H1 (cell line): ENCODE results near the gene RAB31. TPM values are rescaled to one million over a fixed set of nuclear protein-coding genes. Genes with fewer than 3 reads are reported as not detected.

Source experiments
- CTCF ChIA-PET: fragments of 300-600 bp; sonication (Branson Sonifier 250); formaldehyde crosslinking; loops from one replicate; lab custom pipeline; 2021; ENCODE audit not compliant: partially characterized antibody; lab: Charles Lee
- POLR2A ChIA-PET: fragments of 300-600 bp; sonication (Branson Sonifier 250); formaldehyde crosslinking; loops from one replicate; lab custom pipeline; 2021; ENCODE audit warnings: inconsistent platforms; ENCODE audit not compliant: partially characterized antibody; lab: Charles Lee
- DNase-seq, 2 experiments: peaks; one replicate each; pipeline versions ENCODE4 v3.0.0 to v3.0.0-alpha.2; 2010 to 2022; ENCODE audit warnings: low spot score in 2 of 2, low read depth in 1 of 2, mixed read lengths in 1 of 2
- FAIRE-seq: peaks from 2 replicates; lab custom pipeline; 2011; peaks lifted over from hg19 to GRCh38; lab: Jason Lieb, UNC
- H2AFZ ChIP-seq: 2 replicates; pipeline ENCODE4 v1.8.1; 2012; ENCODE audit warnings: low read length, inconsistent platforms
- H2AK5ac ChIP-seq: 2 replicates; pipeline ENCODE4 v1.6.1; 2013; ENCODE audit warnings: low read depth, low read length
- H2BK120ac ChIP-seq: replicated peaks from 2 replicates; pipeline ENCODE3; 2013; ENCODE audit warnings: low read depth, low read length, inconsistent platforms
- H2BK12ac ChIP-seq: 2 replicates; pipeline ENCODE4 v1.6.1; 2013; ENCODE audit warnings: low read depth, low read length
- H2BK15ac ChIP-seq: 2 replicates; pipeline ENCODE4 v1.6.1; 2013; ENCODE audit warnings: low read length
- H2BK20ac ChIP-seq: 2 replicates; pipeline ENCODE4 v1.6.1; 2013; ENCODE audit warnings: low read length
- H2BK5ac ChIP-seq: 2 replicates; pipeline ENCODE4 v1.6.1; 2013; ENCODE audit warnings: low read depth, low read length
- H3K14ac ChIP-seq: 2 replicates; pipeline ENCODE4 v1.6.1; 2013; ENCODE audit warnings: inconsistent platforms; ENCODE audit not compliant: insufficient read length
- H3K18ac ChIP-seq: 2 replicates; pipeline ENCODE4 v1.6.1; 2013; ENCODE audit warnings: low read length; ENCODE audit errors: extremely low read depth
- H3K23ac ChIP-seq: 2 replicates; pipeline ENCODE4 v1.6.1; 2013; ENCODE audit warnings: inconsistent platforms; ENCODE audit not compliant: insufficient read length
- H3K23me2 ChIP-seq: 2 replicates; pipeline ENCODE4 v1.6.1; 2013; ENCODE audit warnings: low read depth, low read length
- H3K27ac ChIP-seq: 2 replicates; pipeline ENCODE4 v1.6.1; 2011; ENCODE audit warnings: low read depth, low read length, inconsistent platforms
- H3K27me3 ChIP-seq, 4 experiments: replicated peaks in 1 of 4; 1 replicate in 1 of 4; 2 replicates in 3 of 4; pipeline versions ENCODE4 v1.6.1 to v1.8.1; 2011 to 2013; ENCODE audit warnings: low read length in 3 of 4, mild to moderate bottlenecking in 3 of 4, inconsistent platforms in 2 of 4, mixed read lengths in 2 of 4, moderate library complexity in 1 of 4; ENCODE audit not compliant: control insufficient read depth in 3 of 4, insufficient read depth in 3 of 4; ENCODE audit errors: extremely low read depth in 1 of 4
- H3K36me3 ChIP-seq, 4 experiments: 2 replicates each; pipeline versions ENCODE4 v1.6.1 to v1.8.1; 2011 to 2013; ENCODE audit warnings: mild to moderate bottlenecking in 4 of 4, low read length in 3 of 4, moderate library complexity in 2 of 4, control low read depth in 1 of 4, inconsistent platforms in 1 of 4; ENCODE audit not compliant: insufficient read depth in 4 of 4, control insufficient read depth in 2 of 4
- H3K4ac ChIP-seq: replicated peaks from 2 replicates; pipeline ENCODE3; 2013; ENCODE audit warnings: low read length, low read depth, mixed read lengths, inconsistent platforms; ENCODE audit not compliant: insufficient read length
- H3K4me1 ChIP-seq, 4 experiments: replicated peaks in 1 of 4; 1 replicate in 1 of 4; 2 replicates in 3 of 4; pipeline versions ENCODE4 v1.6.1 to v1.8.1; 2011 to 2013; ENCODE audit warnings: low read length in 3 of 4, inconsistent platforms in 2 of 4, mixed read lengths in 1 of 4; ENCODE audit not compliant: insufficient read depth in 4 of 4, control insufficient read depth in 3 of 4
- H3K4me2 ChIP-seq, 2 experiments: 2 replicates each; pipeline versions ENCODE4 v1.6.1 to v1.8.1; 2011 to 2013; ENCODE audit warnings: low read depth in 2 of 2, low read length in 2 of 2, control low read depth in 1 of 2, inconsistent platforms in 1 of 2, mild to moderate bottlenecking in 1 of 2; ENCODE audit not compliant: insufficient read depth in 1 of 2
- H3K4me3 ChIP-seq, 4 experiments: fragments of 200-600, 300-600 bp in 1 of 4; sonication (generic), shearing (Covaris generic), sonication (Bioruptor Twin) in 1 of 4; 2 replicates each; pipeline versions ENCODE4 v1.5.1 to v1.8.1; 2011 to 2016; ENCODE audit warnings: low read length in 4 of 4, low read depth in 3 of 4, control low read depth in 2 of 4, inconsistent platforms in 2 of 4, mild to moderate bottlenecking in 2 of 4, mixed read lengths in 1 of 4, moderate library complexity in 1 of 4; ENCODE audit not compliant: insufficient read depth in 2 of 4; ENCODE audit errors: extremely low read depth in 1 of 4
- H3K56ac ChIP-seq: replicated peaks from 2 replicates; pipeline ENCODE3; 2013; ENCODE audit warnings: low read depth, mild to moderate bottlenecking, mixed read lengths, low read length, inconsistent platforms; ENCODE audit not compliant: insufficient read length
- H3K79me1 ChIP-seq: 2 replicates; pipeline ENCODE4 v1.6.1; 2013; ENCODE audit warnings: low read depth, low read length, control low read depth
- H3K79me2 ChIP-seq, 2 experiments: 2 replicates each; pipeline versions ENCODE4 v1.6.1 to v1.8.1; 2012 to 2013; ENCODE audit warnings: low read length in 2 of 2, mild to moderate bottlenecking in 2 of 2, inconsistent platforms in 1 of 2; ENCODE audit not compliant: insufficient read depth in 2 of 2, control insufficient read depth in 1 of 2
- H3K9ac ChIP-seq, 4 experiments: replicated peaks in 1 of 4; 1 replicate in 1 of 4; 2 replicates in 3 of 4; pipeline versions ENCODE4 v1.6.1 to v1.8.1; 2011 to 2013; ENCODE audit warnings: low read depth in 3 of 4, low read length in 3 of 4, control low read depth in 2 of 4, mild to moderate bottlenecking in 2 of 4, moderate library complexity in 2 of 4, inconsistent platforms in 1 of 4; ENCODE audit errors: extremely low read depth in 1 of 4
- H3K9me3 ChIP-seq, 2 experiments: 2 replicates each; pipeline versions ENCODE4 v1.6.1 to v1.8.1; 2012 to 2013; ENCODE audit warnings: mild to moderate bottlenecking in 2 of 2, moderate library complexity in 2 of 2, control low read depth in 1 of 2, inconsistent platforms in 1 of 2, low read depth in 1 of 2, low read length in 1 of 2, mixed read lengths in 1 of 2; ENCODE audit not compliant: insufficient read depth in 2 of 2
- H4K20me1 ChIP-seq, 2 experiments: replicated peaks in 1 of 2; 2 replicates each; pipeline versions ENCODE3 to v1.8.1; 2011 to 2013; ENCODE audit warnings: inconsistent platforms in 2 of 2, low read length in 2 of 2, mild to moderate bottlenecking in 1 of 2; ENCODE audit not compliant: insufficient read depth in 2 of 2, control insufficient read depth in 1 of 2
- H4K5ac ChIP-seq: 2 replicates; pipeline ENCODE4 v1.6.1; 2013; ENCODE audit warnings: low read length, low read depth, mixed read lengths, inconsistent platforms; ENCODE audit not compliant: insufficient read length
- H4K8ac ChIP-seq: 2 replicates; pipeline ENCODE4 v1.8.0; 2013; ENCODE audit warnings: mild to moderate bottlenecking, moderate library complexity, low read length, inconsistent platforms; ENCODE audit not compliant: insufficient read depth; ENCODE audit errors: extremely low read depth
- H4K91ac ChIP-seq: replicated peaks from 2 replicates; pipeline ENCODE3; 2013; ENCODE audit warnings: low read length, mixed read lengths, inconsistent platforms; ENCODE audit not compliant: insufficient read length
- CBX5 ChIP-seq: fragments of 300-800, 300-1000 bp; sonication (generic); IDR thresholded peaks from 2 replicates; pipeline ENCODE4 v1.7.1; 2016; ENCODE audit warnings: antibody characterized with exemption, low read length, low read depth
- CEBPB ChIP-seq: IDR thresholded peaks from 2 replicates; pipeline ENCODE4 v1.6.1; 2012; ENCODE audit warnings: low read depth, low read length
- CREB1 ChIP-seq: IDR thresholded peaks from 2 replicates; pipeline ENCODE4 v1.6.1; 2012; ENCODE audit warnings: inconsistent platforms
- JUN ChIP-seq: IDR thresholded peaks from 2 replicates; pipeline ENCODE4 v1.6.1; 2011; ENCODE audit warnings: low read depth, mild to moderate bottlenecking, improper control_type of control experiment, low read length
- SRF ChIP-seq: IDR thresholded peaks from 2 replicates; pipeline ENCODE4 v1.6.1; 2011; ENCODE audit warnings: mild to moderate bottlenecking, low read depth, low read length, moderate library complexity
- TCF12 ChIP-seq: IDR thresholded peaks from 2 replicates; pipeline ENCODE4 v1.6.1; 2011; ENCODE audit warnings: low read depth, mild to moderate bottlenecking, low read length
- USF2 ChIP-seq: IDR thresholded peaks from 2 replicates; pipeline ENCODE4 v1.6.1; 2011; ENCODE audit warnings: low read length, improper control_type of control experiment
- WGBS, 2 experiments: shearing (Covaris generic) in 1 of 2; methylation state at CpG; one replicate each; pipeline versions ENCODE4 v1.1.6 to v1.1.7; 2013 to 2015; ENCODE audit warnings: low lambda C conversion rate in 2 of 2, mixed read lengths in 2 of 2, inconsistent platforms in 1 of 2, low coverage in 1 of 2, missing lambda C conversion rate in 1 of 2; ENCODE audit not compliant: insufficient replicate concordance in 2 of 2, insufficient coverage in 1 of 2, insufficient read length in 1 of 2; ENCODE audit errors: extremely low coverage in 1 of 2, missing lambda C conversion rate in 1 of 2; 5-methylcytosine and 5-hydroxymethylcytosine counted together
- polyA plus RNA-seq, 7 experiments: library from polyadenylated mRNA; depleted of rRNA in 3 of 7; stranded (reverse) in 5 of 7; unstranded in 2 of 7; fragments of >200 nt in 5 of 7; fragments of 200-250 nt in 2 of 7; gene quantifications; 1 replicate in 5 of 7; 2 replicates in 1 of 7; 4 replicates in 1 of 7; pipeline versions ENCODE4 v1.2.1 to v1.2.3, GENCODE V29; 2011 to 2013; ENCODE audit warnings: missing spikeins in 2 of 7, mixed read lengths in 2 of 7
- total RNA-seq: library from RNA; stranded (reverse); fragmentation: NEBNext Ultra II Directional; extraction: Animal tissue kit (Norgen Biotek cat#: 25700); gene quantifications from 2 replicates; pipeline ENCODE4 v1.2.1, GENCODE V29; 2021

RAB31 gene
- total and polyA plus RNA-seq, 2 of the 8 experiments (the other 6 are each of a cell fraction or from before 2014, with no cell fraction given), result 15.2 to 40.9 TPM

GRCh38 chr18:9814431-9814830 is 106.3 kb downstream of the RAB31 start:
- Histone ChIP-seq H4K5ac (no peak overlapping the region), H3K23ac (no peak overlapping the region), H4K8ac (no peak overlapping the region), H2AK5ac (no peak overlapping the region), H2BK12ac (no peak overlapping the region), H3K27ac (no peak overlapping the region), H2AFZ (no peak overlapping the region), H4K91ac (no peak overlapping the region), H2BK5ac (no peak overlapping the region), H3K4me2 (no peak overlapping the region), H2BK15ac (no peak overlapping the region), H3K79me1 (no peaks in the 10 kb centered on the region), H3K9me3 (no peaks in the 10 kb centered on the region), H3K79me2 (no peaks in the 10 kb centered on the region), H3K4me3 (no peak overlapping the region), H2BK20ac (no peak overlapping the region), H4K20me1 (no peaks in the 10 kb centered on the region), H3K9ac (no peak overlapping the region), H3K36me3 (peaks cover 0 to 3% (median 0%) of the 10 kb centered on the region in 4 experiments; a peak in 1 of 8 replicates), H3K56ac (no peak overlapping the region), H3K23me2 (no peaks in the 10 kb centered on the region), H3K18ac (no peak overlapping the region), H3K27me3 (no peaks in the 10 kb centered on the region), H3K14ac (no peak overlapping the region), H2BK120ac (no peak overlapping the region), H3K4me1 (peaks cover 0 to 4% (median 2%) of the 10 kb centered on the region in 4 experiments; a peak in 3 of 7 replicates), H3K4ac (no peak overlapping the region)
- 86% methylated on average over 4 of the region's 4 CpGs; no CpG with 5 or more reads in 1 of the 2 experiments for WGBS, 2 experiments
- FAIRE-seq (no peak), DNase-seq (no peak)
- POLR2A ChIA-PET, result no interaction called here
- TF ChIP-seq JUN (no peak), SRF (no peak), CEBPB (no peak), TCF12 (no peak), USF2 (no peak), CREB1 (no peak), CBX5 (no peak)
- CTCF ChIA-PET, result no interaction called here
